NCI-H510A treated with DMSO at 0.1 percent for 48 hours (cell line): Measurements from ENCODE around the gene RAB40C.

Source experiments
- DNase-seq: peaks from one replicate; lab custom pipeline; 2025; lab: John Stamatoyannopoulos, UW

The RAB40C gene

DNA sequence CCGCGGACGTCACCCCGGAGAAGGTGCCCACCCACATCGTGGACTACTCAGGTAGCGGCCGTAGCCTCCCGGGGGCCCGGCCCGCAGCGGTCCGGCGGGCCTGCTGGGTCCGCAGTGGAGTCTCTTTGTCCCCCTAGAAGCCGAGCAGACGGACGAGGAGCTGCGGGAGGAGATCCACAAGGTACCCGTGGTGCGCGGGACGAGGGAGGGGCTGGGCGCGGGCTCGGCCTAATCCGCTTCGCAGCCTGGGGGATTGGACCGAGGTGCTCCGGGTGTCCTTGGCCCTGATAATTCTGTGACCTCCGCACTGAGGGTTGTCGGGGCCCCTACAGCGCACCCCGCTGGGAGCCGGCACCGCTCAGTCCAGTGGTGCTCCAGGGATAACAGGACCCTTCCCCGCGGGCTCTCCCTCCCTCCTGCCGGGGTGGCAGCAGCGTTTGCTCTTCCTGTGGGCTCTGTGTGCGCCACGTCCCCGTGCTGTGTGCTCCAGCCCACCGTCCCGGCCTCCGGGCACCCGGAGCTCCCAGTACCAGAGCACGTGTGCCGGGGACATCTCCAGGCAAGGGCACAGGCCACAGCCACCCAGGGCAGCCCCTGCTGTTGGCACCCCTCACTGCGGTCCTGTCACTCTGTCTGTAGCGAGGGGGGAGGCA, 78.8 kb downstream of the RAB40C start:
- no peak for DNase-seq

DNA sequence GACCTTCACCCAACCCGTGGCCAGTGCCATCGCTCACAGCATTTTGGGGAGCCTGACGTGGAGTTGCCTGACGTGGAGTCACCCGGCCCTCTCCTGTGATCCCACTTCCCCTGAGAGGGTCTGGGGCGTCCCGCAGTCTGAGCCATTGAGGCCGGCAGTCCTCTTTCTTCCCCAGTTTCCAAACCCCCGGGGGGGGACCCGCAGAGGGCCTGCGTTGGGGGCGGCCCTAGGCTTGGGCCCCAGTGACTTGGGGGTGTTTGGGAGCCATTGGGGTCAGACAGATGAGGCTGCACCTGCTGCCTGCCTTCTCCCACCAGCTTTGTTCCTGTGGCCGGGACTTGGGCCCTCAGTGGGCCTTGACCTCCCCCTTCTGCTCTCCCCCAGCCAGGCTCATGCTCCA, 79.8 kb downstream of the RAB40C start:
- DNase-seq: no peak

DNA sequence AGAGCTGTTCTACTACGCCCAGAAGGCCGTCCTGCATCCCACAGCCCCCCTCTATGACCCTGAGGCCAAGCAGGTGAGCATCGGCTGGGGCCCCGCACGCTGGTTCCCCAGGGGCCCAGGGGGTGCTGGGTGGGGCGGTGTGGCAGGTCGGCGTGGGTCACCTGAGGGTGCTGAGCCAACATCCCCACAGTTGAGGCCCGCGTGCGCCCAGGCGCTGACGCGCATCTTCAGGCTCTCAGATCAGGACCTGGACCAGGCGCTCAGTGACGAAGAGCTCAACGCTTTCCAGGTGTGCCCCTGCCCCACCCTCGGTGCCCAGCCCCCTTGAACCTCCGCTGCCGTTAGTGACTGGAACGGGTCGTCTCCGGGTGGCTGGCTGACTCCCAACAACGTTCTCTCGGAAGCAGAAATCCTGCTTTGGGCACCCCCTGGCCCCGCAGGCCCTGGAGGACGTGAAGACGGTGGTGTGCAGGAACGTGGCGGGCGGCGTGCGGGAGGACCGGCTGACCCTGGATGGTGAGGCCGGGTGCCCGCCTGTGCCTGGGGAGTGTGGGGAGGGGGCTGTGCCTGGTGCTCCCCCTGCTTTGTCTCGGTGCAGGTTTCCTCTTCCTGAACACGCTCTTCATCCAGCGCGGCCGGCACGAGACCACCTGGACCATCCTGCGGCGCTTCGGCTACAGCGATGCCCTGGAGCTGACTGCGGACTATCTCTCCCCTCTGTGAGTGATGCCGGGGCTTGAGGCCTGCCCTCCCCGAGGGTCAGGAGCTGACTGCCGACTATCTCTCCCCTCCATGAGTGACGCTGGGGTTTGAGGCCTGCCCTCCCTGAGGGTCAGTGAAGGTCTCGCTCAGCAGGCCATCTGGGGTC, 80.9 kb downstream of the RAB40C start:
- DNase-seq: no peak

DNA sequence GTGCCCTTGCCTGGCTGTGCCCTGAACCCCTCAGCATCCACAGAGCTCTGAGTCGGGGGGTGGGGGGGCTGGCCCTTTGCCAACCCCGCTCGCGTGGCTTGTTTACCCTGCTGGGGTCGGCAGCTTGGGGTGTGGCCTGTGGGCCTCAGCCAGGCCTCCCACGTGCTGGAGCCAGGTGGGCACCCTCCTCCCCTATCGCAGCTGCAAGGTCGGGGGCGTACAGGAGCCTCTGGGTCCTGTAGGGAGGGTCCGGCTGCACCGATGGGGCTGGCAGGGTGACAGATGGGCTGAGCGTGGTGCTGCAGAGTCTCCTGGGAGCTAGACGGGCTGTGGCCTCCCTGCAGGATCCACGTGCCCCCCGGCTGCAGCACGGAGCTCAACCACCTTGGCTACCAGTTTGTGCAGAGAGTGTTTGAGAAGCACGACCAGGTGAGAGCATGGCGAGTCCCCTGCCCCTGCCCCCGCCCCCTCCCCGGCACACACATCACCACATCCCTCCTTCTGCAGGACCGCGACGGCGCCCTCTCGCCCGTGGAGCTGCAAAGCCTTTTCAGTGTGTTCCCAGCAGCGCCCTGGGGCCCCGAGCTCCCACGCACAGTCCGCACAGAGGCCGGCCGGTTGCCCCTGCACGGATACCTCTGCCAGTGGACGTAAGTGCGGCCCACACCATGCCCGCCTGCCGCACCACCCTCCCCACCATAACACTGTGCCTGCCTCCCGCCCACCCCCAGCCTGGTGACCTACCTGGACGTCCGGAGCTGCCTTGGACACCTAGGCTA, 81.7 kb downstream of the RAB40C start:
- no peak for DNase-seq

DNA sequence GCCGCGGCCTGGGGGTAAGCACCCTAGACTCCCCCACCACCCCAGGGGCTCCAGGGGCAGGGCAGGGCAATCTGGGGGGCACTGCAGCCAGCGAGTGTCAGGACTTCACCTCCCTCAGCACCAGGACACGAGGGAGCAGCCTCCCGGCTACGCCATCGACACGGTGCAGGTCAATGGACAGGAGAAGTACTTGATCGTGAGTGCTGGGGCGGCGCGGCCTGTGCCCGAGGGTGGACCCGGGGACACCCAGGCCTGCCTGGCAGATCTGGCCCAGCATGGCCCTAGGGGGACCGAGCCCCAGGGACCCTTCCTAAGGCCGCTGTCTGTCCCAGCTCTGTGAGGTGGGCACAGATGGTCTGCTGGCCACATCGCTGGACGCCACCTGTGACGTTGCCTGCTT, 82.5 kb downstream of the RAB40C start:
- DNase-seq: no peak

DNA sequence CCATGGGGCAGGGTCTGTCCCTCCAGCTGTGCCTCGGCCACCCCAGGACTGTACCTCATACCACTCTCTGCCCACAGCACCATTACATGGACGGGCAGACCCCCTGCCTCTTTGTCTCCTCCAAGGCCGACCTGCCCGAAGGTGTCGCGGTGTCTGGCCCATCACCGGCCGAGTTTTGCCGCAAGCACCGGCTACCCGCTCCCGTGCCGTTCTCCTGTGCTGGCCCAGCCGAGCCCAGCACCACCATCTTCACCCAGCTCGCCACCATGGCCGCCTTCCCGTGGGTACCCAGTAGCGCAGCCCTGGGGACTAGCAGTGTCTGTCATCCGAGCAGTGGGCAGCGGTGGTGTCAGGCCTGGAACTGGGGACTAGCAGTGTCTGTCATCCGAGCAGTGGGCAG, 83.0 kb downstream of the RAB40C start:
- no peak for DNase-seq

DNA sequence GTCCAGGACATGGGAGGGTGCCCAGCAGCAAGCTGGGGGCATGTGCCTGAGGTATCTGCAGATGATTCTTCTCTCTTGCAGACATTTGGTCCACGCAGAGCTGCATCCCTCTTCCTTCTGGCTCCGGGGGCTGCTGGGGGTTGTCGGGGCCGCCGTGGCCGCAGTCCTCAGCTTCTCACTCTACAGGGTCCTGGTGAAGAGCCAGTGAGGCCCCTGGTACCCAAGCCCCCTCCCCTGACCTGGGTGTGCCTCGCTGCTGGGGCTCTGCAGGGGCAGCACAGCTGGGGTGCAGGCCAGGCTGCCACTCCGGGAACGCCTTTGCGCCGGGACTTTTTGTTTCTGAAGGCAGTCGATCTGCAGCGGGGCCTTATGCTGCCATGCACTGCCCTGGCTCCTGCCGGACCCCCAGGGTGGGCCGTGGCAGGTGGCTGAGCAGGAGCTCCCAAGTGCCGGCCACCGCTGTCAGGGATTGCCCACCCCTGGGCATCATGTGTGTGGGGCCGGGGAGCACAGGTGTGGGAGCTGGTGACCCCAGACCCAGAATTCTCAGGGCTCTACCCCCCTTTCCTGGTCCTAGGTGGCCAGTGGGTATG, 83.6 kb downstream of the RAB40C start:
- no peak for DNase-seq

DNA sequence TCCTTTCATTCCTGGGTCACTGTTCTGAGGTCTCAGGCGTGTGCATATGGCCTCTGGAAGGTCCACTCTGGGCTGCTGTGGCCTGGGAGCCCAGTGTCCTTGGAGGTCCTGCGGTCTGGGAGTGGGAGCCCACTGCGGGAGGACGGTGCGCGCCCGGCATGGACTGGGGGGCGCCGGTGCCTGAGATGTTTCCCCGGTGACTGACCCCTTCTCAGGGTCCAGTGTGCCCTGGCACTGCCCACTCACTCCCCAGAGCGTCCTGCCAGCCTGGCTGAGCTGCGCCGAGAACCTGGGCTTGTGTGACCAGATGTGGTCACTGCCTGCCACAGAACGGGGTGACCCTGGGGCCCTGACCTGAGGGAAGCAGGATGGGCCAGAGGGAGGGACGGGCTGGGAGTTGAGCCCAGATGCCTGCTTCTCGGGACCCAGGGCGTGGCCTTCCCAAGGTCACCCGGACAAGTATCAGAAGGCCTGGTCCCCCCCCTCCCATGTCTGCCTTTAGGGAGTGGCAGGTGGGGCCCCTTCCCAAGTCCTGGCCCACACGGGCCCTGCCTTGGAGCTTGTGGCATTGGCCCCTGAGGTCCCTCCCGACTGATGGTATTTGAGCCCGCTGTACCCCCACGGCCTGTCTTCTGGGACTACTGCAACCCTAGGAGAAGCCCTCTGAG, 84.5 kb downstream of the RAB40C start:
- DNase-seq: no peak

DNA sequence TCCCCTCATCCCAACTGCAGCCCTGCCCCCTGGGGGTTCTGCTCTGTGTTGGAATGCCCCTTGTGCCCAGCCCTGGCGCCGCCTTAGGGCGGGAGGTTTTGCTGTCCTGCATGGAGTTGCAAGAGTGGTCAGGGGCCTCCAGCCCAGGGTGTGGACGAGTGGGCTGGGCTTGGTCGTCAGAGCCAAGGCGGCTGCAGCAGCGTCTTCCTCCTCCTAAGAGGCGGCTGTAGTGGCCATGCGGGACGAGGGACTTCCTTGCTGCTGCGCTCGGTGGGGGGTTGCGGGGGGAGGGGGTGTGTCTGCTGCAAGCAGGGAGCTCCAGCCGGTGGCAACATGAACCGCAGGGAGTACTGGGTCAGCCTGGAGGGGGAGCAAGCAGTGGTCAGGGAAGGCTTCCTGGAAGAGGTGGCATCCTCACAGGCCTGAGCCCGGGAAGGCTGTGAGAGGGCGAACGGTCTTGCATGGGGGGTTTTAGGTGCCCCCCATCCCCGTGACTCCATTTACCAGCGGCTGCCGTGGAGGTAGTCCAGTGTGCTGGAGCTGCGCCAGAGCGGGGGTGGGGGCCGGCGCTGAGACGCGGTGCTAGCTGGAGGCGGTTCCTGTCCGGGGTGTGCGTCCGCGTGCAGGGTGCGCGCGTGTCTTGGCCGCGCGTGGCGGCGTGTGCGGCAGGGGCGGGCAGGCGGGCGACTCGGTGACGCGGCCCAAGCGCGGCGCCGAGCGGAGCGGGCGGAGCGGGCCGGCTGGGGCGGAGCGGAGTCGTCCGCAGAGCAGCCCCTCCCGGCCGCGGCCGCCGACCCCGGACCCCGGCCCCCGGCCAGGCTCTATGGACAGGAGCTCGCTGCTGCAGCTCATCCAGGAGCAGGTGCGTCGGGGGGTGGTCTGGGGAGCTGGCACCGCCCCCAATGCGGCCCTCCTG, 85.4 kb downstream of the RAB40C start, which contains the start of gene RHBDL1:
Gene RHBDL1, plus strand, starts transcription at position 704 of the 916 bp plus-strand sequence. Its CDS starts 120 bp downstream, at position 824.
- DNase-seq: no peak

DNA sequence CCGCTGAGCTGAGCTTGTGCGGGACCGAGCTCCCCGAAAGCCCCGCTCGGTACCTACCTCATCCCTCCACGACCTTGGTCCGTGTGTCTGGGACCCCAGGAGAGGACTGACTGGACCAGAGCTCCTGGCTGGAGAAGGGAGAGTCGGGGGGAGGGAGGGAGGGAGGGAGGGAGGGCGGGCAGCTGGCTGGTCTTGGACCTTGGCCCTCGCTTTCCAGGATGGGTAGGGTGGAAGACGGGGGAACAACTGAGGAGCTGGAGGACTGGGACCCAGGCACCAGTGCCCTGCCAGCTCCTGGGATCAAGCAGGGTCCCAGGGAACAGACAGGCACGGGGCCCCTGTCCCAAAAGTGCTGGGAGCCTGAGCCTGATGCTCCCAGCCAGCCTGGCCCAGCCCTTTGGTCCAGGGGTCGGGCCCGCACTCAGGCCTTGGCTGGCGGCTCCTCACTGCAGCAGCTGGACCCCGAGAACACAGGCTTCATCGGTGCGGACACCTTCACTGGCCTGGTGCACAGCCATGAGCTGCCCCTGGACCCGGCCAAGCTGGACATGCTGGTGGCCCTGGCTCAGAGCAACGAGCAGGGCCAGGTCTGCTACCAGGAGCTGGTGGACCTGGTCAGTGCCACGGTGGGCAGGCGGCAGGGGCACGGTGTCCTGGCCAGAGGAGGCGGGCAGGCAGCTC, 86.2 kb downstream of the RAB40C start:
- DNase-seq: no peak

DNA sequence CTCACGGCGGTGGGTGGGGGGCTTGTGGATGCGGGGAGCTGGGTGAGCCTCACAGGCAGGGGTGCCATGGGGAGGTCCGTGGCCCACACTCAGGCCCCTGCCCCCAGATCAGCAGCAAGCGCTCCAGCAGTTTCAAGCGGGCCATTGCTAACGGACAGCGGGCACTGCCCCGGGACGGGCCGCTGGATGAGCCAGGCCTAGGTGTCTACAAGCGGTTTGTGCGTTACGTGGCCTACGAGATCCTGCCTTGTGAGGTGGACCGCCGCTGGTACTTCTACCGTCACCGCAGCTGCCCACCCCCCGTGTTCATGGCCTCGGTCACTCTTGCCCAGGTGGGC, 86.7 kb downstream of the RAB40C start:
- no peak for DNase-seq

DNA sequence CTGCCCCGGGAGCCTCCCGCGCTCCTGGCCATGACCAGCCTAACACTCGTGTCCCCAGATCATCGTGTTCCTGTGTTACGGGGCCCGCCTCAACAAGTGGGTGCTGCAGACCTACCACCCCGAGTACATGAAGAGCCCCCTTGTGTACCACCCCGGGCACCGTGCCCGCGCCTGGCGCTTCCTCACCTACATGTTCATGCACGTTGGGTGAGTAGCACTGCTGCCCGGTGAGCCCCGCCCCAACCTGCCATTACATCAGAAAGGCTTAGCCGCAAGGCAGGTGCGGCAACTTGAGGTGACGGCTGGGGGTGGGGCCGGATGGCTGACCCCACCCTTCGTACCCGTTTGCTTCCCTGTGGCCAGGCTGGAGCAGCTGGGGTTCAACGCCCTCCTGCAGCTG, 87.0 kb downstream of the RAB40C start:
- DNase-seq: peak; percentile 77

DNA sequence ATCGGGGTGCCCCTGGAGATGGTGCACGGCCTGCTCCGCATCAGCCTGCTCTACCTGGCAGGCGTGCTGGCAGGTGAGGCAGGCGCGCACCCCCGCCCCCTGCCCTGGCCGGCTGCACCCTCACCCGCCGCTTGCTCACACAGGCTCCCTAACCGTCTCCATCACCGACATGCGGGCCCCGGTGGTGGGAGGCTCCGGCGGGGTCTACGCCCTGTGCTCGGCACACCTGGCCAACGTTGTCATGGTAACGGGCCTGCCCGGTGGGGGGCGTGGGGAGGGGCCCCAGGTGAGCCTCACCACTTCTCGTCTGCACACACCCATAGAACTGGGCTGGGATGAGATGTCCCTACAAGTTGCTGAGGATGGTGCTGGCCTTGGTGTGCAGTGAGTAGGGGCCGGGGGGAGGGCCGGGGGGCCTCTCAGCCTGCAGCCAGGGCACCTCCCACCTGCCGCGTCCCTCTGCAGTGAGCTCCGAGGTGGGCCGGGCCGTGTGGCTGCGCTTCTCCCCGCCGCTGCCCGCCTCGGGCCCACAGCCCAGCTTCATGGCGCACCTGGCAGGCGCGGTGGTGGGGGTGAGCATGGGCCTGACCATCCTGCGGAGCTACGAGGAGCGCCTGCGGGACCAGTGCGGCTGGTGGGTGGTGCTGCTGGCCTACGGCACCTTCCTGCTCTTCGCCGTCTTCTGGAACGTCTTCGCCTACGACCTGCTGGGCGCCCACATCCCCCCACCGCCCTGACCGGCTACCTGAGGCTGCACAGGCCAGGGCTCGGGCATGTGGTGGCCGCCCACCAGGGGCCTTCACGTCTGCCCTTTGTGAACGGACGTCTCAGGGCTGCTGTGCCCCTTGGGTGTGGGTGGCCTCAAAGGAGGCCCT, 87.7 kb downstream of the RAB40C start:
- DNase-seq: peak; percentile 36

DNA sequence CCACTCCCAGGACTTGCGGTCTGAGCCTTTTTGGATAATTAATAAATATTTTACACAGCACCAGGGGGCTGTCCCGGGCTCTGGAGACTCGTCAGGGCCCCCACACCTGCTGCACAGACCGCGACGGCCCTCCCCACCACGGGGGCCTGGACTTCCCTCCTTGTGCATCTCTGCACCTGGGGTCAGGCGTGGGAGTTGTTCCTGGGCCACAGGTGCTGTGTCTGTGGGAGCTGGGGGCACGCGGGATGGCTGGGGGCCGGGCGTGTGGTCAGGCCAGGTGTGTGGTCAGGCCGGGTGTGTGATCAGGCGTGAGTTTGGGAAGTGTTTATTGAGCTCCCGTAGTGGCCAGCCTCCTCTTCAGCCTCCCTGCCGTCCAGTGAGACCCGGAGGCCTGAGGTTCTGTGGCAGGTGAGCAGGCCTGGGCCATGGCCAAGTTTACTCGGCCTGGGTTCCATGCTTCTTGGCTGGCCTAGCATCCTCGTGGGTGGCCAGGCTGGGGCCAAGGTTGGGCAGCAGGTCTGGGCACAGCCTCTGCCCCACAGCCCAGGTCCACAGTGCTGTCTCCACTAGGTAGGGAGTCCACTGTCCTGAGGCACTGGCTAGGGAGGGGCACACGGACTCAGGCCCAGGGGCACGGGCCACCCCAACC, 88.5 kb downstream of the RAB40C start:
- no peak for DNase-seq
